Measurements from ENCODE around the gene ZFYVE26.

The ZFYVE26 gene

GRCh38 chr14:67856827-67857226, 40.4 kb upstream of the ZFYVE26 start:
- Histone ChIP-seq H3K27me3 (ENCODE audit: control insufficient read depth, insufficient read depth, low read length) (no peaks in the 10 kb centered on the region), H3K36me3 (ENCODE audit: control insufficient read depth, insufficient read depth, low read length) (no peaks in the 10 kb centered on the region), H3K9ac (no peak overlapping the region), H3K9me3 (ENCODE audit: control insufficient read depth, low read length) (no peaks in the 10 kb centered on the region), H3K27ac (no peak overlapping the region), H3K79me2 (no peaks in the 10 kb centered on the region), H3K4me2 (ENCODE audit: low read length) (no peak overlapping the region), H3K4me3 (ENCODE audit: low read depth, low read length) (no peak overlapping the region), H2AFZ (no peak overlapping the region), H3K4me1 (no peaks in the 10 kb centered on the region)
- TF ChIP-seq CTCF (IDR thresholded peaks at IDR 0.05), result no peak

- no peak overlapping the region for H3K27ac ChIP-seq
These were observed 37.3 kb upstream of the ZFYVE26 start for GRCh38 chr14:67853715-67854114.

GRCh38 chr14:67852926-67853604, 36.7 kb upstream of the ZFYVE26 start:
- Histone ChIP-seq H3K4me2 (ENCODE audit: low read length) (no peak overlapping the region), H3K4me1 (no peaks in the 10 kb centered on the region), H2AFZ (no peak overlapping the region), H3K9me3 (ENCODE audit: control insufficient read depth, low read length) (no peaks in the 10 kb centered on the region), H3K9ac (no peak overlapping the region), H3K27ac (no peak overlapping the region), H3K4me3 (ENCODE audit: low read depth, low read length) (no peak overlapping the region), H3K79me2 (peaks cover 6% of the 10 kb centered on the region), H3K36me3 (ENCODE audit: control insufficient read depth, insufficient read depth, low read length) (no peaks in the 10 kb centered on the region), H3K27me3 (ENCODE audit: control insufficient read depth, insufficient read depth, low read length) (no peaks in the 10 kb centered on the region)
- TF ChIP-seq CTCF (IDR thresholded peaks at IDR 0.05), result no peak

More at GRCh38 chr14:67853715-67854114, 37.3 kb upstream of the ZFYVE26 start:
- no peaks in the 10 kb centered on the region for H3K4me1 ChIP-seq
- no peak for TF ChIP-seq CTCF (IDR thresholded peaks at IDR 0.05)
- H3K36me3 ChIP-seq (ENCODE audit: control insufficient read depth, insufficient read depth, low read length), result no peaks in the 10 kb centered on the region
- no peaks in the 10 kb centered on the region for H3K9me3 ChIP-seq (ENCODE audit: control insufficient read depth, low read length)
- no peaks in the 10 kb centered on the region for H3K27me3 ChIP-seq (ENCODE audit: control insufficient read depth, insufficient read depth, low read length)
- H2AFZ ChIP-seq, result no peak overlapping the region
- H3K9ac ChIP-seq, result no peak overlapping the region
- H3K4me2 ChIP-seq (ENCODE audit: low read length), result no peak overlapping the region
- H3K79me2 ChIP-seq, result peaks cover 4% of the 10 kb centered on the region
- H3K4me3 ChIP-seq (ENCODE audit: low read depth, low read length), result no peak overlapping the region

DNA sequence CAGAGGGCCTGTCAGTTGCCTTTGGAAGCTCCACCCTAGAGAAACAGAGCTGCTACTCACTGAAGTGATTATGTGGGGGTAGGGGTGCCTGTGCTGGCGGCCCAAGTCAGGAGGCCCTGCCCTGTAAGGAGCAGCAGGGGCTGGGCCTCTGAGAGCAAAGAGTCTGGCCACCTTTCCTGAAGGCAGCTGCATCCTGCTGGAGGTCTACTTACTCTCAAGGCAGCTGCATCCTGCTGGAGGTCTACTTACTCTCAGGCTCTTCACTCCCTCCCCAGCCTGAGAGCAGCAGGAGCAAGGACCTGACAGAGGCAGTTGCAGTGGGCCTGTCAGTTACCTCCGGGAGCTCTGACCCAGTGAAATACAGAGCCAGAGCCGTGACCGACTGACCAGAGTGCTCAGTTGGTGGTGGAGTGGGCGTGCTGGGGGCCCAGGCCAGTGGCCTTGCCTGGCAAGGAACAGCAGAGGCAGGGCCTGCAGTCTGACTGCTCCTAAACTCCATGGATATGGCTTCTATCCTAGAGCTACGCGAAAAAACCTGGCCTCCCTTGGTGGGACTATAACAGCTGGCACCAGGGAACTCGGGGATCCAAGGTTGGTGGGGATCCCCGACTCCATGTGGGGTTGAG, 35.5 kb upstream of the ZFYVE26 start:
- H3K4me1 ChIP-seq, result no peaks in the 10 kb centered on the region
- no peak for TF ChIP-seq CTCF (IDR thresholded peaks at IDR 0.05)
- no peak overlapping the region for H3K27ac ChIP-seq
- no peaks in the 10 kb centered on the region for H3K9me3 ChIP-seq (ENCODE audit: control insufficient read depth, low read length)
- H3K36me3 ChIP-seq (ENCODE audit: control insufficient read depth, insufficient read depth, low read length), result no peaks in the 10 kb centered on the region
- H3K4me3 ChIP-seq (ENCODE audit: low read depth, low read length), result no peak overlapping the region
- peaks cover 8% of the 10 kb centered on the region for H3K79me2 ChIP-seq
- no peak overlapping the region for H3K9ac ChIP-seq
- H2AFZ ChIP-seq, result no peak overlapping the region
- H3K4me2 ChIP-seq (ENCODE audit: low read length), result no peak overlapping the region
- no peaks in the 10 kb centered on the region for H3K27me3 ChIP-seq (ENCODE audit: control insufficient read depth, insufficient read depth, low read length)
